Lung (tissue), 12 donors: ENCODE measurements around the gene CNN2. TPM values are rescaled to one million over a fixed set of nuclear protein-coding genes. Genes with fewer than 3 reads are reported as not detected.

Experiments used
- ATAC-seq: fragments of 200-7000 bp; cut with Tn5 transposase; one replicate; pipeline ENCODE4 v1.9.1; 2020; ENCODE audit warnings: moderate number of reproducible peaks; ENCODE audit not compliant: insufficient read depth, low FRiP score
- DNase-seq, 3 donors: peaks; one replicate each; pipeline ENCODE4 v3.0.0-alpha.2; 2013 to 2017
- H3K27ac ChIP-seq, 2 donors: one replicate each; pipeline ENCODE4 v1.5.1; 2013; ENCODE audit warnings: mild to moderate bottlenecking in 2 of 2, moderate library complexity in 2 of 2, control low read depth in 1 of 2, inconsistent platforms in 1 of 2, low read depth in 1 of 2, low read length in 1 of 2
- H3K27me3 ChIP-seq, 3 donors: one replicate each; pipeline ENCODE4 v1.5.1; 2013; ENCODE audit warnings: low read length in 2 of 3; ENCODE audit not compliant: control insufficient read depth in 3 of 3, insufficient read depth in 3 of 3
- H3K36me3 ChIP-seq, 4 donors: one replicate each; pipeline ENCODE4 v1.5.1; 2013; ENCODE audit warnings: low read length in 4 of 4, mild to moderate bottlenecking in 1 of 4, moderate library complexity in 1 of 4; ENCODE audit not compliant: control insufficient read depth in 4 of 4, insufficient read depth in 4 of 4
- H3K4me1 ChIP-seq, 5 donors: one replicate each; pipeline ENCODE4 v1.5.1; 2013; ENCODE audit warnings: low read length in 5 of 5, mild to moderate bottlenecking in 2 of 5, moderate library complexity in 1 of 5; ENCODE audit not compliant: control insufficient read depth in 5 of 5, insufficient read depth in 5 of 5
- H3K4me3 ChIP-seq: one replicate; pipeline ENCODE4 v1.5.1; 2013; ENCODE audit warnings: mild to moderate bottlenecking, control low read depth, moderate library complexity
- H3K9ac ChIP-seq, 2 donors: one replicate each; pipeline ENCODE4 v1.5.1; 2013; ENCODE audit warnings: low read length in 2 of 2, control low read depth in 1 of 2; ENCODE audit not compliant: insufficient read depth in 1 of 2
- H3K9me3 ChIP-seq, 4 donors: one replicate each; pipeline ENCODE4 v1.5.1; 2013; ENCODE audit warnings: low read length in 3 of 4, mild to moderate bottlenecking in 1 of 4, moderate library complexity in 1 of 4; ENCODE audit not compliant: control insufficient read depth in 4 of 4, insufficient read depth in 3 of 4
- CTCF ChIP-seq: IDR thresholded peaks from 2 replicates; pipeline ENCODE4 v1.5.1; 2012; ENCODE audit warnings: mild to moderate bottlenecking; ENCODE audit errors: control extremely low read depth, extremely low read depth
- WGBS, 2 donors: extraction: QIAGEN DNeasy Blood & Tissue Kit; methylation state at CpG; one replicate each; pipeline ENCODE4 v1.1.7; 2013; 5-methylcytosine and 5-hydroxymethylcytosine counted together
- polyA plus RNA-seq, 2 donors: library from polyadenylated mRNA; stranded (reverse); fragments of 200-250 nt; gene quantifications; one replicate each; pipeline ENCODE4 v1.2.1, GENCODE V29; 2013
- total RNA-seq, 2 donors: library from RNA; depleted of rRNA in 1 of 2; stranded (reverse); fragments of >200 nt in 1 of 2; gene quantifications; one replicate each; pipeline ENCODE4 v1.2.1, GENCODE V29; 2014 to 2021
- donor health status: control.
- donor health status: control.
- donor health status: Bipolar disorder and iron deficiency.
- donor health status: healthy.
- donor health status: DM: yes; HTN: yes; CAD: no.

CNN2 gene
- total and polyA plus RNA-seq, 4 donors = 161 to 236 (median 180) TPM

GRCh38 chr19:980133-980998, 46.0 kb upstream of the CNN2 start:
- Histone ChIP-seq H3K36me3 (no peaks in the 10 kb centered on the region), H3K4me3 (no peak overlapping the region), H3K27me3 (no peaks in the 10 kb centered on the region), H3K27ac (no peak overlapping the region), H3K9me3 (no peaks in the 10 kb centered on the region), H3K9ac (no peak overlapping the region), H3K4me1 (peaks cover 0 to 26% (median 11%) of the 10 kb centered on the region in 5 donors)
- DNase-seq (peak; percentile 52 to 63 (median 60)), ATAC-seq (no peak)
- no peak for TF ChIP-seq CTCF
- 46 to 62% methylated on average over 32 of the region's 32 CpGs for WGBS, 2 donors

- no peak overlapping the region for H3K27ac ChIP-seq
- H3K27me3 ChIP-seq = no peaks in the 10 kb centered on the region
- no peak overlapping the region for H3K4me3 ChIP-seq
- H3K4me1 ChIP-seq = peaks cover 0 to 26% (median 11%) of the 10 kb centered on the region in 5 donors
- no peaks in the 10 kb centered on the region for H3K9me3 ChIP-seq
- H3K9ac ChIP-seq = no peak overlapping the region
- ATAC-seq (peak; percentile 77), DNase-seq (peak; percentile 75 to 80 (median 75))
- 1 to 2% methylated on average over 30 to 46 of the region's 46 CpGs for WGBS, 2 donors
- peaks cover 0 to 11% (median 3%) of the 10 kb centered on the region in 4 donors for H3K36me3 ChIP-seq
- TF ChIP-seq CTCF = peak; percentile 95
Measured at GRCh38 chr19:982567-983170, 43.7 kb upstream of the CNN2 start.

- H3K36me3 ChIP-seq = peaks cover 0 to 17% (median 6%) of the 10 kb centered on the region in 4 donors
- DNase-seq (peak; percentile 94), ATAC-seq (peak; percentile 88)
- WGBS, 2 donors = 0 to 1% methylated on average over 67 to 78 of the region's 78 CpGs
- no peaks in the 10 kb centered on the region for H3K9me3 ChIP-seq
- TF ChIP-seq CTCF = peak; percentile 28
- peaks cover 0 to 23% (median 10%) of the 10 kb centered on the region in 5 donors for H3K4me1 ChIP-seq
- H3K9ac ChIP-seq = peak within 1 kb of the TSS; percentile 46 to 81
- peak within 1 kb of the TSS; percentile 85 to 93 for H3K27ac ChIP-seq
- no peaks in the 10 kb centered on the region for H3K27me3 ChIP-seq
- peak within 1 kb of the TSS; percentile 99 for H3K4me3 ChIP-seq
Measured at GRCh38 chr19:984165-984967, 42.0 kb upstream of the CNN2 start, which contains the start of gene WDR18. WDR18 (plus strand) TSS chr19:984345; CDS start chr19:984354, 9 bp downstream.
